ENCODE measurements around the gene PIANP.

DNA sequence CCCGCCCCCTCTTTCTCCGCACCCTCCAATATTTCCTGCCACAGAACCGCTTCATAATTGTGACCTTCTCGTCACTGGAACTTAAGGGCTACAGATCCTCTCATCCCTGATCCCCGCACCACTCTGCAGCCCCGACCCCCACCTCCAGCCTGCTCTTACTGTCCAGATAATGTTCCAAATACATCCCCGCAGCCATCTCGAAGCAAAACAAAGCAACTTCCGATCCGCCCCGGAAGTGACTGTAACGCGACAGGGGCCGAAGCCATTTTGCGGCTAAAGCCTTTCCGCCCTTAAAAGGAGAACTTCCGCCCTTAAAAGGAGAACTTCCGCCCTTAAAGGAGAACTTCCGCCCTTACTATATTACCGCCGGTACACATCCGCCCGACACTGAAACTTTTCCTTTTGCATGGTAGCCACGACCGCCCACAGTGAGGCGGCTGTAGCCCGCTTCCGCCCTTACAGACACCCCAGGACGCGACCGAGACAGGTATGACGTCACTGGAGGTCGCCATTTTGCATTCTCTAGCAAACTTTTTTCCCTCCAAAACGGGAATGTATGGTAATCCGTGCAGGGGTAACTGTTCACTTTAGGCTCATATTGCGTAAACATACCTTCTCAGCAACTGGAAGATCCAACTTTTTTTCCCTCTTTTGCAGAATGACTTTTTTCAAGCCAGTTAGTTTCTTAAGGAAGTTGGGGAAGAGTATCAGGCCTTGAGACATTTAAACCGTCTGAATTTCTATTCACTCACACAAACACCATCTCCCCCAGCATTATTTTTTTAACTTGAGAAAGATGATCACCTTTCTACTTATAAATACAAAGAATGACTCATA, 37.5 kb downstream of the PIANP start, which contains the start of gene ING4:
- no peak for TF ChIP-seq GATA2 (IDR thresholded peaks at IDR 0.05; ENCODE audit: low read depth, low read length)
- TF ChIP-seq GATA3 (IDR thresholded peaks at IDR 0.05; ENCODE audit: low read depth, low read length): no peak
